CD4-positive, alpha-beta T cell (primary cell): ENCODE data around the gene PLCB1. TPM values are rescaled to one million over a fixed set of nuclear protein-coding genes. Genes with fewer than 3 reads are reported as not detected.

ENCODE experiments used
- ATAC-seq: fragments of 200-7000 bp; cut with Tn5 transposase; one replicate; pipeline ENCODE4 v1.10.0; 2022; ENCODE audit warnings: mild to moderate bottlenecking; ENCODE audit not compliant: poor library complexity
- CTCF ChIA-PET: fragments of 350-600 bp; sonication (Branson Sonifier 250); formaldehyde crosslinking; loops from one replicate; lab custom pipeline; 2021; ENCODE audit warnings: antibody characterized with exemption, inconsistent platforms; lab: Charles Lee
- POLR2A ChIA-PET: fragments of 350-600 bp; sonication (Branson Sonifier 250); formaldehyde crosslinking; loops from one replicate; lab custom pipeline; 2021; ENCODE audit warnings: antibody characterized with exemption, inconsistent platforms; lab: Charles Lee
- DNase-seq, 14 experiments: peaks; one replicate each; pipeline ENCODE4 v3.0.0-alpha.2; 2013 to 2020; ENCODE audit warnings: mixed read lengths in 2 of 14
- H3K27ac ChIP-seq, 2 donors: one replicate each; pipeline versions ENCODE4 v1.5.1 to v1.7.0; 2013; ENCODE audit warnings: low read length in 2 of 2, low read depth in 1 of 2, mild to moderate bottlenecking in 1 of 2
- H3K27me3 ChIP-seq, 2 experiments: 1 replicate in 1 of 2; 2 replicates in 1 of 2; pipeline versions ENCODE4 v1.6.1 to v1.7.0; 2013; ENCODE audit warnings: low read length in 2 of 2, control low read depth in 1 of 2, mild to moderate bottlenecking in 1 of 2, moderate library complexity in 1 of 2; ENCODE audit not compliant: insufficient read depth in 2 of 2, control insufficient read depth in 1 of 2
- H3K36me3 ChIP-seq: one replicate; pipeline ENCODE4 v1.6.1; 2013; ENCODE audit warnings: low read length, control low read depth; ENCODE audit not compliant: insufficient read depth
- H3K4me1 ChIP-seq: one replicate; pipeline ENCODE4 v1.6.1; 2013; ENCODE audit warnings: low read length, control low read depth; ENCODE audit not compliant: insufficient read depth
- H3K4me3 ChIP-seq: one replicate; pipeline ENCODE4 v1.5.1; 2013; ENCODE audit warnings: mild to moderate bottlenecking, low read length, moderate library complexity
- H3K9me3 ChIP-seq, 2 experiments: 1 replicate in 1 of 2; 2 replicates in 1 of 2; pipeline versions ENCODE4 v1.6.1 to v1.7.0; 2013; ENCODE audit warnings: low read length in 2 of 2, mild to moderate bottlenecking in 2 of 2, control low read depth in 1 of 2, moderate library complexity in 1 of 2; ENCODE audit not compliant: control insufficient read depth in 1 of 2, insufficient read depth in 1 of 2
- H3K27ac Mint-ChIP-seq: one replicate; pipeline ENCODE4 v1.8.0; 2020; ENCODE audit warnings: mixed read lengths
- H3K27me3 Mint-ChIP-seq: one replicate; pipeline ENCODE4 v1.8.0; 2021; ENCODE audit warnings: mixed read lengths
- H3K36me3 Mint-ChIP-seq: one replicate; pipeline ENCODE4 v1.8.0; 2021; ENCODE audit warnings: low read depth, mixed read lengths
- H3K4me1 Mint-ChIP-seq: one replicate; pipeline ENCODE4 v1.8.0; 2021; ENCODE audit warnings: low read depth, mixed read lengths
- H3K4me3 Mint-ChIP-seq: one replicate; pipeline ENCODE4 v1.8.0; 2020; ENCODE audit warnings: mild to moderate bottlenecking, mixed read lengths
- H3K9me3 Mint-ChIP-seq: one replicate; pipeline ENCODE4 v1.8.0; 2020; ENCODE audit warnings: mixed read lengths
- CTCF ChIP-seq: fragments of 200-600 bp; IDR thresholded peaks from one replicate; pipeline ENCODE4 v1.8.0; 2022; ENCODE audit warnings: antibody characterized with exemption, mild to moderate bottlenecking
- intact Hi-C, 2 experiments: fragments of 100-400 bp; cut with DNase I in 1 of 2; cut with micrococcal nuclease in 1 of 2; formaldehyde crosslinking; loops; one replicate each; pipeline versions ENCODE4 v1.15.1 to v1.9.0; 2023 to 2025; cut with DNase I, micrococcal nuclease
- total RNA-seq, 174 experiments: library from RNA in 2 of 174; stranded (reverse) in 2 of 174; gene quantifications; one replicate each; pipeline ENCODE4 v1.2.3 and lab custom pipeline; 2021 to 2026

PLCB1 gene
- total RNA-seq, 2 experiments from 2014 or later, result 3.8 to 5.6 TPM

GRCh38 chr20:8438748-8439147 lies 306.7 kb downstream of the PLCB1 start:
- Histone ChIP-seq H3K9me3 (no peaks in the 10 kb centered on the region), H3K4me3 (no peak overlapping the region), H3K27ac (no peak overlapping the region), H3K4me1 (no peaks in the 10 kb centered on the region), H3K27me3 (no peaks in the 10 kb centered on the region), H3K36me3 (no peaks in the 10 kb centered on the region)
- DNase-seq (no peak), ATAC-seq (no peak)
- CTCF ChIA-PET, result no interaction called here
- Mint-ChIP-seq H3K4me3 (no peak overlapping the region), H3K27me3 (no peaks in the 10 kb centered on the region), H3K9me3 (no peaks in the 10 kb centered on the region), H3K4me1 (no peaks in the 10 kb centered on the region), H3K36me3 (no peaks in the 10 kb centered on the region), H3K27ac (no peak overlapping the region)
- POLR2A ChIA-PET, result no interaction called here
- intact Hi-C loops, result no loop called here
- no peak for TF ChIP-seq CTCF

GRCh38 chr20:8443464-8444072 lies 311.5 kb downstream of the PLCB1 start:
- Mint-ChIP-seq H3K27ac (no peak overlapping the region), H3K4me3 (no peak overlapping the region)
- no peak for TF ChIP-seq CTCF

GRCh38 chr20:8447262-8448120 lies 315.4 kb downstream of the PLCB1 start:
- Histone ChIP-seq H3K27me3 (no peaks in the 10 kb centered on the region), H3K4me3 (no peak overlapping the region), H3K4me1 (no peaks in the 10 kb centered on the region), H3K27ac (no peak overlapping the region), H3K36me3 (no peaks in the 10 kb centered on the region), H3K9me3 (no peaks in the 10 kb centered on the region)
- H3K36me3 Mint-ChIP-seq, result no peaks in the 10 kb centered on the region
- H3K27ac Mint-ChIP-seq, result no peak overlapping the region
- TF ChIP-seq CTCF, result no peak
- no peak overlapping the region for H3K4me3 Mint-ChIP-seq
- POLR2A ChIA-PET, result no interaction called here
- DNase-seq, result no peak
- H3K4me1 Mint-ChIP-seq, result no peaks in the 10 kb centered on the region
- intact Hi-C loops, result no loop called here
- H3K9me3 Mint-ChIP-seq, result no peaks in the 10 kb centered on the region
- CTCF ChIA-PET, result no interaction called here
- no peaks in the 10 kb centered on the region for H3K27me3 Mint-ChIP-seq
- ATAC-seq, result no peak

More at GRCh38 chr20:8443464-8444072, 311.5 kb downstream of the PLCB1 start:
- Mint-ChIP-seq H3K4me1 (no peaks in the 10 kb centered on the region), H3K27me3 (no peaks in the 10 kb centered on the region), H3K9me3 (no peaks in the 10 kb centered on the region), H3K36me3 (no peaks in the 10 kb centered on the region)
- H3K27ac ChIP-seq, result no peak overlapping the region
- intact Hi-C loops, result no loop called here
- H3K27me3 ChIP-seq, result no peaks in the 10 kb centered on the region
- POLR2A ChIA-PET, result no interaction called here
- H3K36me3 ChIP-seq, result no peaks in the 10 kb centered on the region
- H3K4me1 ChIP-seq, result no peaks in the 10 kb centered on the region
- H3K9me3 ChIP-seq, result no peaks in the 10 kb centered on the region
- DNase-seq, result no peak
- H3K4me3 ChIP-seq, result no peak overlapping the region
- CTCF ChIA-PET, result no interaction called here
- ATAC-seq, result no peak
